HEK293 (cell line): ENCODE results near the gene P4HA1.

Experiments used
- ELK4 ChIP-seq: IDR thresholded peaks from 2 replicates; pipeline ENCODE4 v1.6.1; 2011; ENCODE audit warnings: mild to moderate bottlenecking, low read depth, low read length, borderline replicate concordance
- HOXC10 ChIP-seq: sonication (generic); formaldehyde crosslinking; IDR thresholded peaks from 2 replicates; pipeline ENCODE4 v1.8.1; 2023; ENCODE audit warnings: mild to moderate bottlenecking, missing genetic modification reagents
- HOXD13 ChIP-seq: sonication (generic); formaldehyde crosslinking; IDR thresholded peaks from 2 replicates; pipeline ENCODE4 v1.8.0; 2022; ENCODE audit warnings: missing genetic modification reagents, borderline replicate concordance
- KLF17 ChIP-seq: fragments of 450-650 bp; formaldehyde crosslinking; IDR thresholded peaks from 2 replicates; pipeline ENCODE4 v1.5.1; 2016; ENCODE audit warnings: missing biosample characterization, missing genetic modification characterization
- KLF8 ChIP-seq: fragments of 450-650 bp; formaldehyde crosslinking; IDR thresholded peaks from 2 replicates; pipeline ENCODE4 v1.5.1; 2016; ENCODE audit warnings: missing biosample characterization, missing genetic modification characterization
- OSR2 ChIP-seq: fragments of 450-650 bp; formaldehyde crosslinking; IDR thresholded peaks from 2 replicates; pipeline ENCODE4 v1.5.1; 2016; ENCODE audit warnings: missing biosample characterization, missing genetic modification characterization
- SP3 ChIP-seq: fragments of 450-650 bp; formaldehyde crosslinking; IDR thresholded peaks from 2 replicates; pipeline ENCODE4 v1.5.1; 2016; ENCODE audit warnings: missing biosample characterization, missing genetic modification characterization
- TRIM28 ChIP-seq: IDR thresholded peaks from 2 replicates; pipeline ENCODE4 v1.6.1; 2011; ENCODE audit warnings: low read length, control low read depth, borderline replicate concordance
- ZBTB11 ChIP-seq: fragments of 450-650 bp; formaldehyde crosslinking; conservative IDR thresholded peaks from 2 replicates; pipeline ENCODE4 v1.5.1; 2016; ENCODE audit warnings: low read depth, missing biosample characterization, missing genetic modification characterization
- ZBTB20 ChIP-seq: fragments of 450-650 bp; formaldehyde crosslinking; IDR thresholded peaks from 2 replicates; pipeline ENCODE4 v1.5.1; 2016; ENCODE audit warnings: missing biosample characterization, missing genetic modification characterization
- ZEB2 ChIP-seq: fragments of 450-650 bp; formaldehyde crosslinking; IDR thresholded peaks from 2 replicates; pipeline ENCODE4 v1.5.1; 2016; ENCODE audit warnings: missing biosample characterization, missing genetic modification characterization
- ZFP3 ChIP-seq: fragments of 450-650 bp; formaldehyde crosslinking; IDR thresholded peaks from 2 replicates; pipeline ENCODE4 v1.5.1; 2016; ENCODE audit warnings: low read depth, missing biosample characterization, missing genetic modification characterization
- ZNF114 ChIP-seq: fragments of 450-650 bp; formaldehyde crosslinking; IDR thresholded peaks from 2 replicates; pipeline ENCODE4 v1.5.0; 2017; ENCODE audit warnings: missing biosample characterization, missing genetic modification characterization
- ZNF121 ChIP-seq: fragments of 450-650 bp; formaldehyde crosslinking; IDR thresholded peaks from 2 replicates; pipeline ENCODE4 v1.5.1; 2016; ENCODE audit warnings: missing biosample characterization, missing genetic modification characterization
- ZNF2 ChIP-seq: fragments of 450-650 bp; formaldehyde crosslinking; IDR thresholded peaks from 2 replicates; pipeline ENCODE4 v1.5.1; 2016; ENCODE audit warnings: missing biosample characterization, missing genetic modification characterization
- ZNF214 ChIP-seq: fragments of 450-650 bp; formaldehyde crosslinking; IDR thresholded peaks from 2 replicates; pipeline ENCODE4 v1.5.1; 2017; ENCODE audit warnings: missing biosample characterization, mild to moderate bottlenecking, missing genetic modification characterization, borderline replicate concordance
- ZNF221 ChIP-seq: fragments of 450-650 bp; formaldehyde crosslinking; IDR thresholded peaks from 2 replicates; pipeline ENCODE4 v1.5.1; 2017; ENCODE audit warnings: missing biosample characterization, missing genetic modification characterization, borderline replicate concordance
- ZNF248 ChIP-seq: fragments of 450-650 bp; formaldehyde crosslinking; IDR thresholded peaks from 2 replicates; pipeline ENCODE4 v1.5.1; 2017; ENCODE audit warnings: missing biosample characterization, missing genetic modification characterization
- ZNF324 ChIP-seq: fragments of 450-650 bp; formaldehyde crosslinking; IDR thresholded peaks from 2 replicates; pipeline ENCODE4 v1.5.1; 2016; ENCODE audit warnings: missing biosample characterization, missing genetic modification characterization
- ZNF426 ChIP-seq: fragments of 450-650 bp; formaldehyde crosslinking; IDR thresholded peaks from 2 replicates; pipeline ENCODE4 v1.5.1; 2017; ENCODE audit warnings: missing biosample characterization, missing genetic modification characterization, mild to moderate bottlenecking, inconsistent platforms, moderate library complexity
- ZNF521 ChIP-seq: fragments of 450-650 bp; formaldehyde crosslinking; IDR thresholded peaks from 2 replicates; pipeline ENCODE4 v1.5.1; 2017; ENCODE audit warnings: missing biosample characterization, mild to moderate bottlenecking, missing genetic modification characterization
- ZNF530 ChIP-seq: fragments of 450-650 bp; formaldehyde crosslinking; IDR thresholded peaks from 2 replicates; pipeline ENCODE4 v1.5.1; 2016; ENCODE audit warnings: low read depth, missing biosample characterization, missing genetic modification characterization
- ZNF544 ChIP-seq: fragments of 450-650 bp; formaldehyde crosslinking; IDR thresholded peaks from 2 replicates; pipeline ENCODE4 v1.5.0; 2017; ENCODE audit warnings: missing biosample characterization, missing genetic modification characterization
- ZNF548 ChIP-seq: fragments of 450-650 bp; formaldehyde crosslinking; IDR thresholded peaks from 2 replicates; pipeline ENCODE4 v1.5.1; 2016; ENCODE audit warnings: missing biosample characterization, missing genetic modification characterization
- ZNF558 ChIP-seq: fragments of 450-650 bp; formaldehyde crosslinking; IDR thresholded peaks from 2 replicates; pipeline ENCODE4 v1.5.1; 2016; ENCODE audit warnings: missing biosample characterization, missing genetic modification characterization
- ZNF626 ChIP-seq: fragments of 450-650 bp; sonication (Bioruptor Pico); formaldehyde crosslinking; IDR thresholded peaks from 2 replicates; pipeline ENCODE4 v1.5.1; 2018; ENCODE audit warnings: missing biosample characterization, missing genetic modification characterization, inconsistent platforms
- ZNF660 ChIP-seq: fragments of 450-650 bp; IDR thresholded peaks from 2 replicates; pipeline ENCODE4 v1.5.1; 2018; ENCODE audit warnings: missing biosample characterization, mild to moderate bottlenecking, missing genetic modification characterization
- ZNF747 ChIP-seq: fragments of 450-650 bp; formaldehyde crosslinking; IDR thresholded peaks from 2 replicates; pipeline ENCODE4 v1.5.1; 2016; ENCODE audit warnings: missing biosample characterization, missing genetic modification characterization
- ZNF776 ChIP-seq: fragments of 450-650 bp; formaldehyde crosslinking; IDR thresholded peaks from 2 replicates; pipeline ENCODE4 v1.5.0; 2017; ENCODE audit warnings: missing biosample characterization, missing genetic modification characterization, borderline replicate concordance
- ZNF837 ChIP-seq: fragments of 450-650 bp; formaldehyde crosslinking; IDR thresholded peaks from 2 replicates; pipeline ENCODE4 v1.5.1; 2016; ENCODE audit warnings: missing biosample characterization, missing genetic modification characterization
- ZXDB ChIP-seq: fragments of 450-650 bp; formaldehyde crosslinking; IDR thresholded peaks from 2 replicates; pipeline ENCODE4 v1.5.1; 2016; ENCODE audit warnings: missing biosample characterization, missing genetic modification characterization
- TF ChIP-seq, protein P1 (sequence below): fragments of 450-650 bp; formaldehyde crosslinking; IDR thresholded peaks from 2 replicates; pipeline ENCODE4 v1.5.1; 2016; ENCODE audit warnings: missing biosample characterization, missing genetic modification characterization
- TF ChIP-seq, protein P2 (sequence below): fragments of 450-650 bp; formaldehyde crosslinking; IDR thresholded peaks from 2 replicates; pipeline ENCODE4 v1.5.1; 2016; ENCODE audit warnings: missing biosample characterization, missing genetic modification characterization

The P4HA1 gene

GRCh38 chr10:73110345-73110849 lies 13.7 kb upstream of the P4HA1 start, which contains the start of gene NUDT13 (continued):
- TF ChIP-seq ZXDB (tag by site-specific recombination) (peak; percentile 94), KLF8 (0 out of 2 replicates have a peak, but pooled peaks have one; percentile 25), ELK4 (no peak), ZNF530 (no peak), ZNF660 (tag by site-specific recombination) (0 out of 2 replicates have a peak, but pooled peaks have one; percentile 22), ZNF544 (tag by site-specific recombination) (no peak), OSR2 (tag by site-specific recombination) (peak; percentile 54; the same call in 1 of the 2 replicates), ZBTB20 (tag by site-specific recombination) (peak; percentile 100), ZNF776 (tag by site-specific recombination) (no peak), ZNF114 (tag by site-specific recombination) (no peak), ZNF558 (tag by site-specific recombination) (peak; percentile 12; the same call in 1 of the 2 replicates), ZNF747 (tag by site-specific recombination) (no peak), ZNF426 (tag by site-specific recombination) (no peak), ZNF626 (tag by site-specific recombination) (no peak), ZNF214 (tag by site-specific recombination) (no peak), HOXD13 (CRISPR knock-in tag) (no peak), TRIM28 (peak; percentile 28; the same call in 1 of the 2 replicates), ZNF248 (no peak), ZNF324 (tag by site-specific recombination) (no peak), ZNF837 (tag by site-specific recombination) (no peak), KLF17 (tag by site-specific recombination) (no peak), ZNF521 (no peak), ZEB2 (no peak), ZBTB11 (tag by site-specific recombination) (peak; percentile 96), ZFP3 (tag by site-specific recombination) (no peak), SP3 (peak; percentile 53), ZNF121 (tag by site-specific recombination) (no peak), ZNF221 (tag by site-specific recombination) (no peak), ZNF548 (tag by site-specific recombination) (no peak), HOXC10 (no peak), ZNF2 (tag by site-specific recombination) (no peak; the same call in 1 of the 2 replicates)
- TF ChIP-seq, protein P1, sequence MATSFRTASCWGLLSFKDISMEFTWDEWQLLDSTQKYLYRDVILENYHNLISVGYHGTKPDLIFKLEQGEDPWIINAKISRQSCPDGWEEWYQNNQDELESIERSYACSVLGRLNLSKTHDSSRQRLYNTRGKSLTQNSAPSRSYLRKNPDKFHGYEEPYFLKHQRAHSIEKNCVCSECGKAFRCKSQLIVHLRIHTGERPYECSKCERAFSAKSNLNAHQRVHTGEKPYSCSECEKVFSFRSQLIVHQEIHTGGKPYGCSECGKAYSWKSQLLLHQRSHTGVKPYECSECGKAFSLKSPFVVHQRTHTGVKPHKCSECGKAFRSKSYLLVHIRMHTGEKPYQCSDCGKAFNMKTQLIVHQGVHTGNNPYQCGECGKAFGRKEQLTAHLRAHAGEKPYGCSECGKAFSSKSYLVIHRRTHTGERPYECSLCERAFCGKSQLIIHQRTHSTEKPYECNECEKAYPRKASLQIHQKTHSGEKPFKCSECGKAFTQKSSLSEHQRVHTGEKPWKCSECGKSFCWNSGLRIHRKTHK (tag by site-specific recombination) = no peak
- TF ChIP-seq, protein P2, sequence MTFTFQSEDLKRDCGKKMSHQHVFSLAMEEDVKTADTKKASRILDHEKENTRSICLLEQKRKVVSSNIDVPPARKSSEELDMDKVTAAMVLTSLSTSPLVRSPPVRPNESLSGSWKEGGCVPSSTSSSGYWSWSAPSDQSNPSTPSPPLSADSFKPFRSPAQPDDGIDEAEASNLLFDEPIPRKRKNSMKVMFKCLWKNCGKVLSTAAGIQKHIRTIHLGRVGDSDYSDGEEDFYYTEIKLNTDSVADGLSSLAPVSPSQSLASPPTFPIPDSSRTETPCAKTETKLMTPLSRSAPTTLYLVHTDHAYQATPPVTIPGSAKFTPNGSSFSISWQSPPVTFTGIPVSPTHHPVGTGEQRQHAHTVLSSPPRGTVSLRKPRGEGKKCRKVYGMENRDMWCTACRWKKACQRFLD (tag by site-specific recombination) = no peak
